Measurements from ENCODE around the gene PITPNC1.

PITPNC1 gene

GRCh38 chr17:67729903-67730302, 352.8 kb downstream of the PITPNC1 start:
- TF ChIP-seq CTCF (conservative IDR thresholded peaks at IDR 0.05; ENCODE audit: control insufficient read depth, insufficient read depth, low read depth, low read length): no peak
- no peak overlapping the region for H3K4me3 ChIP-seq (ENCODE audit: control insufficient read depth, low read depth, low read length)
- no peak for DNase-seq (ENCODE audit: low read depth)

- no peak for DNase-seq (ENCODE audit: low read depth)
- no peak overlapping the region for H3K4me3 ChIP-seq (ENCODE audit: control insufficient read depth, low read depth, low read length)
- no peak for TF ChIP-seq CTCF (conservative IDR thresholded peaks at IDR 0.05; ENCODE audit: control insufficient read depth, insufficient read depth, low read depth, low read length)
These were observed 353.6 kb downstream of the PITPNC1 start for GRCh38 chr17:67730731-67731130.

- no peak for DNase-seq (ENCODE audit: low read depth)
- H3K4me3 ChIP-seq (ENCODE audit: control insufficient read depth, low read depth, low read length): no peak overlapping the region
- TF ChIP-seq CTCF (conservative IDR thresholded peaks at IDR 0.05; ENCODE audit: control insufficient read depth, insufficient read depth, low read depth, low read length): no peak
These were observed 356.4 kb downstream of the PITPNC1 start for GRCh38 chr17:67733449-67733848.

- no peak overlapping the region for H3K4me3 ChIP-seq (ENCODE audit: control insufficient read depth, low read depth, low read length)
- no peak for DNase-seq (ENCODE audit: low read depth)
- TF ChIP-seq CTCF (conservative IDR thresholded peaks at IDR 0.05; ENCODE audit: control insufficient read depth, insufficient read depth, low read depth, low read length): no peak
These were observed 360.1 kb downstream of the PITPNC1 start for GRCh38 chr17:67737145-67737544.

GRCh38 chr17:67742025-67742424, 364.9 kb downstream of the PITPNC1 start:
- H3K4me3 ChIP-seq (ENCODE audit: control insufficient read depth, low read depth, low read length): no peak overlapping the region
- TF ChIP-seq CTCF (conservative IDR thresholded peaks at IDR 0.05; ENCODE audit: control insufficient read depth, insufficient read depth, low read depth, low read length): no peak
- DNase-seq (ENCODE audit: low read depth): no peak

Data from fibroblast of mammary gland (primary cell).